ENCODE data around the gene ATXN3L. TPM values are rescaled to one million over a fixed set of nuclear protein-coding genes. Genes with fewer than 3 reads are reported as not detected.

The ATXN3L gene
- not detected in 2 replicates for total RNA-seq (2014; rRNA removed; shearing (Covaris generic))

DNA sequence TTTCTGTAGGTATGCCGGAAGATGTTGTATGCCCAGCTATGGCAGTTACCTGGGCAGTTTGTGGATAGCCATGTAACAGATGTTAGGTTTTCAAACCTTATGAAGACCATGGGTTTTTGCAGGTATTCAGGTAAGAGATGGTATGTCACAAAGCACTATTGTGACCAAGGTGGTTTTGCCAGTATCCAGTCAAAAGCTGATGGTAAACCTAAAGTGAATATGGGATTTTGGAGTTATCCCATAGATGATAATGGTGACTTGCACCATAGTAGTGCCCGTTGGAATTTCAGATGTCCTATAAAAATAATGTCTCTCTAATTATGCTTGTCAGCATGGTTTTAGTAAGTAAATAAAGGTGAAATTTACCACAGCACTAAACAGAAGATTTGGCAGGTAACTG lies at the start of gene ATXN3L:
ATXN3L (minus strand) TSS at position 101 of the 400 bp plus-strand sequence. CDS start 119 bp downstream, outside the sequence.

Other genes with a start within 250 kb of the ATXN3L start
- gene EGFL6, start 249.5 kb upstream of the ATXN3L start, total RNA-seq (2014; rRNA removed; shearing (Covaris generic)), result not detected in 2 replicates

Measured in A375 (cell line).